CD4-positive, alpha-beta T cell treated with Interleukin-6 at 100 ng/mL for 8 hours (primary cell): ENCODE measurements around the gene AGBL1.
"Not testable (repeated sequence)": the region's sequence is repeated elsewhere in the genome, so short reads cannot be mapped to it uniquely, and the experiment has no call there.

ENCODE experiments used
- DNase-seq: peaks from one replicate; pipeline ENCODE4 v3.0.0-alpha.2; 2020; ENCODE audit warnings: mixed read lengths, low spot score

AGBL1 gene

GRCh38 chr15:86935841-86936240, 856.2 kb downstream of the AGBL1 start:
- no peak for DNase-seq

GRCh38 chr15:86942285-86942684, 862.6 kb downstream of the AGBL1 start:
- no peak for DNase-seq

DNA sequence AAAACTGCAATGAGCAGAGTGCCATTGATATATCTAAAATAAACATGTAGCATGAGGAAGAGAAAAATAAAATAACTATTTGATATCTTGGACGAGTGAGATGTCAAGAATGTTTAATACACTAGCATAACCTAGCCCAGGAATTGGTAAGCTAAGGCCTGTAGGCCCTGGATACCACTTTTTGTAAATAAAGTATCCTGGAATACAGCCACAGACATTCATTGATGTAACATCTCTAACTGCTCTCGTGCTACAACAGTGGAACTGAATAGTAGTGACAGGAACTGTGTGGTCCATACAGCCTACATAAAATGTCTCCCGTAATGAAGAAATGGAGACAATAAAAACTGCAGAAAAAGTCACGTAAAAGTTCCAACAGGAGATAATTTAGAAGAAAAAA, 869.0 kb downstream of the AGBL1 start:
- DNase-seq, result no peak

GRCh38 chr15:86959254-86959653, 879.6 kb downstream of the AGBL1 start:
- DNase-seq, result no peak

DNA sequence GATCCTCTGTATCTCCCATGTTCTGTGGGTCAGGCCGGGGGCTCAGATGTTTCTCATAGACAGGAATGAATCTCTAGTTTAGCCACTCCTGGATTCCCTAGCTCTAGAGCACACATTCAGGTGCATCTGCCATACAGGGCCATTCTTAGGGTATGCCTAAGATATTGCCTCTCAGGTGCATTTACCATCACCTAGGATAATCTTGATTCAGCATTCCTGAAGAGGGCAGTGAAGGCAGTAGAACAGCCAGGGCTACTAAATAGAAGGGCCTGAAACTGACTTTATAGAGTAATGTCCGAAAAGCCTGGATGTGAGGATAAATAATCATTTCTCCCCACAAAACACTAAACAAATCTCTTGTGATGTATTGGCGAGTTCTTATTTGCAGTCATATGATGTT, 882.0 kb downstream of the AGBL1 start:
- DNase-seq, result no peak

DNA sequence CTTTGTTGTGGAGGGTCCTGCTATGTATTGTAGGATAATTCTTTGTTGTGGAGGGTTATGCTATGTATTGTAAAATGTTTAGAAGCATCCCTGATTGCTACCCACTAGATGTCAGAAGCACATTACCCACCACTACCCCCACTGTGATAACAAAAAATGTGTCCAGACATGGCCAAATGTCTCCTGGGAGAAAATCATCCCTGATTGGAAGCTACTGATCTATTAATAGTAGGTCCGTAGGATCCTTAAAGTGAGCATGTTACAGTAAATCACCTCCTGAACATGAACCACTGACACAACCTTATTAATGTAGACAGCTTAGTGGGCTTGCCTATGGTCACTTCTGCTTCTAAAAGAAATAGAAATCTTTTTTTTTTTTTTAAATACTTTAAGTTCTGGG, 884.6 kb downstream of the AGBL1 start:
- no peak for DNase-seq

DNA sequence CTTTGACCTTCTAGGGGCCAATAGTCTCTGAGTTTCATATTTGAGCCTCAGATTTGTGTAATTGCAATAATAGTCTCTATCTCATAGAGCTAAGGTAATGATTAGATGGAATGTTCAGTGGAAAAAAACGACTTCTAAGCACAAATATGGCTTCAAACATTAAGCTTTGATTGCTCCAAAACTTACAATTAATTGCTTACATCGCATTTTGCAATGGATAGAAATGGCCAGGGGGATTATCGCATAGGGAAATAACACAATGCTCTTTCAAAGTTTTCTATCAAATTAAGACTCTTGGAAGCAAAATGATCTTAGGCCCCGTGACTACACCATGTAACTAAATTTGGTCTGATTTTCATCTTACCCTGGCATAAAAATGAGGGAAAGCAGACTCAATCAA, 888.6 kb downstream of the AGBL1 start:
- DNase-seq, result no peak

GRCh38 chr15:86969364-86969763, 889.7 kb downstream of the AGBL1 start:
- no peak for DNase-seq

DNA sequence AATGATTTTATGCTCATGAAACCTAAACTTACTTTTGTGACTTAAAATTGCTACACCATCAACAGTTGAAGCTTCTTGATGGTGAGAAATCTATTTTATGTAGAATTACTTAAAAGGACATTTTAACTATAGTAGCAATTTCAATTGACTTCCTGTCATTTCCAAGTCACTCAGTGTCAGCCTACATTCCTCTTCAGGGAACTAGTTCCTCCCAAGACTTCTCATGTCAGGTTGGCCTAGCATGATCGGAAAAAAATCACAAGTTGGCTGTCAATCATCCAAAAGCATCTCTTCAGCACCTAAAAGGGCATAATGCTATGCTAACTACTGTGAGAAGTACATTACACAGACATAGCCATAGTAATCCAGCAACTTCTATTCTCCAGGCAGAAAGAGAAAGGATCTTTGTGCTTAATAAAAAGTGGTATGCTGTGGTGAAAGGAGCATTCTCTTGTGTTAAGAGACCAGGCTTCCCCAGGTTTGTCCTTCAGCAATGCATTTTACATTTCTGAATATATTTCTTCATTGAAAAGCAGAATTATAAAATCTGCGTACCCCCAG, 893.7 kb downstream of the AGBL1 start:
- no peak for DNase-seq

- no peak for DNase-seq
These were observed 908.4 kb downstream of the AGBL1 start for GRCh38 chr15:86988033-86988432.

DNA sequence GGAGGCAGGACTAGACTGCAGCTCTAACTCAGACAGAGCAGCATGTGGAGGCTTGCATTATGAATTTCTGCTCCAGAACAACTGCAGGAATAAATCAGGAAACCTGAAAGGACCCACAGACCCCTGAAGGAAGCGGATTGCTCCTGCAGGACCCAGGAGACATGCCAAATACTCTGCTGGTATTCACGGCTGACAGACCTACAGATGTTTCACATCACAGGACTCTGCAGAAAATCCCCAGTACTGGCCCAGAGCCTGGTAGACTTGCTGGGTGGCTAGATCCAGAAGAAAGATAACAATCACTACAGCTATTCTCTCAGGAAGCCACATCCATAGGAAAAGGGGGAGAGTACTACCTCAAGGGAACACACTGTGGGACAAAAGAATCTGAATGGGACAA, 942.1 kb downstream of the AGBL1 start:
- no peak for DNase-seq

DNA sequence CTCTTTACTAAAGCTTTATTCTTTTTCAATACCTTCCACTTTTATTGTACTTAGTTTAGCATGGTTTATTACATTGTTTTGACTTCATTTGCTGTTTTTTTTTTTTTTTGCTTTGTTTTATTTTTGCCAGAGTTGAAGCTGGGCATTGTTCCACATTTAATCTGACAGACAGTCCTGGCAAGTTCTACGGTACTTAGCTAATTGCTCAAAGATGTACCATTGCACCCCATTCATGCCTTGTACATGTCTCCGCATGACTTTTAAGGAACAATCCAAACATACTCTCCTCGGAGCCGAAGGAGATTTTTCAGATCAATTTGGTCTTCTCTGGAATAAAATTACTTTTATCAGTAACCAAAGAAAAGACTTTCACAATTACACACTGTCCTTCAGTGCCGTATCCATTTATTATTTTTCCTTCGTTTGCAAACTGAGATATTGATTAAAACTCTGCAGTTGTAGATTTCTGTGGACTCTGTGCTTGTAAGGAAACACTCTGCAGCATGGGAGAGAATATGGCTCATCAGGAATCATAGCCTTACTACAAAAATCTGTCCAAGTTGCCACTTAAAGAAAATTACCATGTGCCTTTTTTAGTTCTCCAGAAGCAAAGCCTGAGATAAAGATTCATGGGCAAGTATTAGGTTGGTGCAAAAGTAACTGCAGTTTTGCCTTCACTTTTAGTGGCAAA, 952.0 kb downstream of the AGBL1 start:
- no peak for DNase-seq

DNA sequence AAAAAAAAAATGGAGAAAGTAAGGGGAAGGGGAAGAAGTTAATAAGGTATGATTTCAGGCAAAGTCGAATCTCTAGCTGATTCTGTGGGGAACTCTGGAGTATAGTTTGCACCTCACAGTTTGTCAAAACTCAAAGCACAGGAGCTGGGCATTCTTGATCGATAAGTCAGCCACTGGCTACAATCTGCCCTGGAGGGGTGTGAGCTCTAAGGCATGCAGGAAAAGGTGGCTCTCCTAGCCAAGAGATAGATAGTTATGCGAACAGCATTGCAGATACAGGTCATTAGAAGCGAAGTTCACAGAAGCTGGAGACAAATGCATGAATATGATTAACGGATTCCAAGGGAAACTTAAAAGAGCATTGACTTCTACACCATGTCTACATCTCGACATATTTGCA, 952.6 kb downstream of the AGBL1 start:
- DNase-seq, result no peak

GRCh38 chr15:87033056-87033455, 953.4 kb downstream of the AGBL1 start:
- no peak for DNase-seq

DNA sequence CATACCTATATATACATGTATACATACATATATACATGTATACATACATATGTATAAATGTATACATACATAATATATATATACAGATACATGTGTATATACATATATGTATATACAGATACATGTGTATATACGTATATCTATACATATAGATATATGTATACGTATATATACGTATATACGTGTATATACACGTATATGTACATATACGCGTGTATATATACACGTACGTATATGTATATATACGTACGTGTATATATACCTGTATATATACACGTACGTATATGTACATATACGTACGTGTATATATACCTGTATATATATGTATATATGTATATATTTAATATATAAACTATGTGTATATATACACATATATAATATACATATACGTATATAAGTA, 955.2 kb downstream of the AGBL1 start:
- no peak for DNase-seq

- DNase-seq, result no peak
These were observed 958.7 kb downstream of the AGBL1 start for GRCh38 chr15:87038404-87038803.

DNA sequence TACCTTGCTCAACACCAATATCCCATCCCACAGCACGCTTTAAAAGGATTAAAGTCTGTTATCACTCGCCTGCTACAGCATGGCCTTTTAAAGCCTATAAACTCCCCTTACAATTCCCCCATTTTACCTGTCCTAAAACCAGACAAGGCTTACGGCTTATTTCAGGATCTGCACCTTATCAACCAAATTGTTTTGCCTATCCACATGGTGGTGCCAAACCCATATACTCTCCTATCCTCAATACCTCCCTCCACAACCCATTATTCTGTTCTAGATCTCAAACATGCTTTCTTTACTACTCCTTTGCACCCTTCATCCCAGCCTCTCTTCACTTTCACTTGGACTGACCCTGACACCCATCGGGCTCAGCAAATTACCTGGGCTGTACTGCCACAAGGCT, 962.9 kb downstream of the AGBL1 start:
- DNase-seq, result not testable (repeated sequence)

GRCh38 chr15:87045746-87046145, 966.1 kb downstream of the AGBL1 start:
- DNase-seq, result no peak

- no peak for DNase-seq
These were observed 967.7 kb downstream of the AGBL1 start for GRCh38 chr15:87047203-87047965.
